Activated CD4-positive, alpha-beta T cell treated with anti-CD3 and anti-CD28 coated beads, Interleukin-2, amount 10 ng/mL, durations not matched to agents 7 days and 5 days (primary cell): ENCODE results near the gene TTLL9. TPM values are rescaled to one million over a fixed set of nuclear protein-coding genes. Genes with fewer than 3 reads are reported as not detected.

Source experiments
- CTCF ChIA-PET: fragments of 350-600 bp; sonication (Branson Sonifier 250); formaldehyde crosslinking; loops from one replicate; lab custom pipeline; 2021; ENCODE audit warnings: antibody characterized with exemption; lab: Charles Lee
- POLR2A ChIA-PET: fragments of 350-600 bp; sonication (Branson Sonifier 250); formaldehyde crosslinking; loops from one replicate; lab custom pipeline; 2021; ENCODE audit warnings: antibody characterized with exemption; lab: Charles Lee
- DNase-seq: peaks from one replicate; pipeline ENCODE4 v3.0.0-alpha.2; 2020
- H3K27ac Mint-ChIP-seq: one replicate; pipeline ENCODE4 v1.8.0; 2021; ENCODE audit warnings: mild to moderate bottlenecking, moderate library complexity, mixed read lengths
- H3K27me3 Mint-ChIP-seq: one replicate; pipeline ENCODE4 v1.8.0; 2021; ENCODE audit warnings: mixed read lengths
- H3K36me3 Mint-ChIP-seq: one replicate; pipeline ENCODE4 v1.8.0; 2021; ENCODE audit warnings: low read depth, mixed read lengths
- H3K4me1 Mint-ChIP-seq: one replicate; pipeline ENCODE4 v1.8.0; 2021; ENCODE audit warnings: mixed read lengths
- H3K4me3 Mint-ChIP-seq: one replicate; pipeline ENCODE4 v1.8.0; 2021; ENCODE audit warnings: mild to moderate bottlenecking, moderate library complexity, mixed read lengths
- H3K9me3 Mint-ChIP-seq: one replicate; pipeline ENCODE4 v1.8.0; 2021; ENCODE audit warnings: mixed read lengths
- total RNA-seq, 2 experiments: library from RNA; stranded (reverse); gene quantifications; one replicate each; pipeline ENCODE4 v1.2.3, GENCODE V29; 2021

TTLL9 gene
- total RNA-seq, 2 experiments from 2014 or later, result not detected

DNA sequence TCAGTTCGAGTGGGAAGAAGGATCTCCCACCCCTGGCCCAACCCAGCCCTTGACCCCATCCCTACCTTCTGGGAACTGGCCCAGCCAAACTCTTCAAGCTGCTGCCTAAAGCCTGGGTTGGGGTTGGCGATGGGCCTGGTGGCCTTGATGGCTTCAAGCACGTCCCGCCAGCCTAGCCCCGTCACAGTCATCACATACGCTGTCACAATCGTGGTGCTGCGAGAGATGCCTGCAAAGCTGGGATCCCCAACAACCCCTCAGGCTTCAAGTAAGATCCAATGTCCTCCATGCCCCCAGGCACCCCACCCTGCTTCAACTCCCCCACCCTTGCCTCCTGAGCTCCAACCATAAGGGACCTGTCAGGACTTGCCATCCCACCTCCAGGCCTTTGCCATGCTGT, 7.9 kb upstream of the TTLL9 start:
- H3K4me3 Mint-ChIP-seq, result no peak overlapping the region

DNA sequence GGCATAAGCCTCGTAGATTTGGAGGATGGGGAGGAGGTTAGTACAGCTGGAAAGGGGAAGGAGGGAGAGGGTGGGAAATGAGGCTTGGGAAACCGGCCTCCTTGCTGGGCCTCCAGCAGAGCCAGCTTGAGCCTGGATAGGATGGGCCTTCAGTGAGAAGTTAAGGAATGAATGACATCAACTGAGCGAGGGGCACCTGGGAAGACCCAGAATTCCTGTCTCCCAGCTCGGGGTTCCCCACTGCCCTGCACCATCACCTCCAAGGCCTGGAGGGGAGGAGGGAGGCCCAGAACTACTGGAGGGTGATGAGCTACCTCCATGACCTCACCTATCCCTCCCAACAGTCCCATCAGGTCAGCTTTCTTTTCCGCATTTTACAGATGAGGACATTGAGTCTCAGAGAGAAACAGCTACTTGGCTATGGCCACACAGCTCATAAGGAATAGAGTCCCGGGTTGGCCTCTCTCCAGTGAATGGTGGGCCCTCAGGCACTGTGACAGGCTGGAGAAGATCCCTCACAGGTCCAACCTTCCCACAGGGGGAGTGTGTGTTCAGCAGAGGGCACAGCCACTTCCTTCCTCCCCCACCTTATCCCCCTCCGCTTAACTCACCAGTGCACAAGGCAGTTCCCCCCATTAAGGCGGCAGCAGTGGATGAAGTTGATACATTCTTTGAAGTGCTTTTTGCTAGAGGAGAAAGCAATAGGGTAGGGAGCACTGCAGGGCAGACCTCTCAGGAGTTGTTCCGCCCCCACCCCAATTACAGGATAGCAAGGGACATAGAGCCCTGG, 6.9 kb upstream of the TTLL9 start:
- ChIA-PET POLR2A (no interaction called here), CTCF (interaction anchor here (0.9 to 1.4 kb wide), 4 partner anchors 11 to 88 kb away, joined by 3 to 4 read pairs (median 3); partner anchors contain the start of gene PDRG1)
- H3K27ac Mint-ChIP-seq, result no peak overlapping the region
- no peaks in the 10 kb centered on the region for H3K36me3 Mint-ChIP-seq
- no peak for DNase-seq
- peaks cover 33% of the 10 kb centered on the region for H3K27me3 Mint-ChIP-seq
- no peaks in the 10 kb centered on the region for H3K9me3 Mint-ChIP-seq
- H3K4me1 Mint-ChIP-seq, result peaks cover 13% of the 10 kb centered on the region
- no peak overlapping the region for H3K4me3 Mint-ChIP-seq

More for the DNA sequence above, 7.9 kb upstream of the TTLL9 start:
- H3K4me1 Mint-ChIP-seq, result peaks cover 17% of the 10 kb centered on the region
- H3K9me3 Mint-ChIP-seq, result no peaks in the 10 kb centered on the region
- no peak for DNase-seq
- H3K36me3 Mint-ChIP-seq, result no peaks in the 10 kb centered on the region
- no peak overlapping the region for H3K27ac Mint-ChIP-seq
- CTCF ChIA-PET, result interaction anchor here (1.3 kb wide), 1 partner anchor 89 kb away, joined by 4 read pairs; the partner anchor contains the start of gene PDRG1
- peaks cover 32% of the 10 kb centered on the region for H3K27me3 Mint-ChIP-seq
- POLR2A ChIA-PET, result no interaction called here

DNA sequence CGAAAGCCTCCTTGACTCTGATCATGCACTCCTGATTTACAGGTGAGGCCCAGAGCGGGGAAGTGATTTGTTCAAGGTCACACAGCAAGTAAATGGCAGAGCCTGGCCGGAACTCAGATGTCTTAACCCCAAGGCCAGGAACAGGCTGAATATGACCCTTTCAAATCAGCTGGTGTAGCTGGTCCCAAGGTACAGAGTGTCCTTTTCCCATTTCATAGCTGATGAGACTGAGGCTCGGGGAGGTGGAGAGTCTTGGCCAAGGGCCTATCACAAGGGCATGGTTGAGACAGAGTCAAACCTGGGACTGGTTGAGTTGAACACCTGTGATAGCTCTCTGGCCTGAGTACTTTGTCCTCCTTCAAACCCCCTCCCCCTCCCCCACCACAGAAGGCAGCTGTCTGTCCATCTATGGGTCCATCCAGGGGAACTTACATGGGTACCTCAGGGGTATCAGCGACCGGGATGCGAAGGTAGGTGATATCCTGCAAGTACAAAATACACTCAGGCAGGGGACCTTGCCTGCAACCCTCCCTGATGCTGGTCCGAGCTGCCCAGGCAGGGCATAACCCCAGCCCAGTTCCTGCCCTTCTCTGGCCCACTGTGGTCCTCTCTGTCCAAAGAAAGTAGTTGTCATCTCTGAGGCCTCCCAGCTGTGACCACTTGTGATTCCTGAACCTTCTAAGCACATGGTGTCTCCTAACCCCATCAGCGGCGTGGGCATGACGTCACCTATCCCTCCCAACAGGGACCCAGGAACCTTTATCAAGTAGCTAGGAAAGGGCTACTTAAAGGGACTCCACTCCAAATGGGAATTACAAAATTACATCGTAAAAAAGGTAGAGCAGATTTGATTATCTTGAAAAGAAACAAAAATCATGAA, 5.7 kb upstream of the TTLL9 start:
- Mint-ChIP-seq H3K36me3 (no peaks in the 10 kb centered on the region), H3K27ac (no peak overlapping the region), H3K27me3 (peaks cover 38% of the 10 kb centered on the region), H3K4me3 (no peak overlapping the region), H3K4me1 (peaks cover 9% of the 10 kb centered on the region), H3K9me3 (no peaks in the 10 kb centered on the region)
- POLR2A ChIA-PET, result no interaction called here
- CTCF ChIA-PET, result interaction anchor here (1.1 to 1.4 kb wide), 2 partner anchors 12 to 14 kb away, joined by 3 read pairs; no protein-coding TSS in a partner anchor
- no peak for DNase-seq

DNA sequence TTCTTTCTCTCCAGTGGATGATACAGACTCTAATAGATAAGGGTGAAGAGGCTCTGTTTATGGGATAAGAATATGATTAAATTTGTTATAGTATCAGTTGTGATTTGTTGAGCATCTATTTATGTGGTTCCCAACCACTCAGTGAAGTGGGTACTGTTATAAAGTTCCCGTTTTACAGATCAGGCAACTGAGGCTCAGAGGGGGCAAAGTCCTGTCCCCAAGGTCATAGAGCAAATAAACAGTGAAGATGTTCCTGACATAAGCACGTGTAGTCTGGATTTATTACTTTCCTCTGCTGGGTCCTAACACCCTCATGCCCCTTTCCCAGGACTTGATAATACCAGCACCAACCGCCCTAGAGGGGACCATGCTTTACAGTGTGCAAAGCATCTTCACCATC, 4.2 kb upstream of the TTLL9 start:
- Mint-ChIP-seq H3K27me3 (peaks cover 36% of the 10 kb centered on the region), H3K4me1 (peaks cover 16% of the 10 kb centered on the region), H3K9me3 (no peaks in the 10 kb centered on the region), H3K27ac (no peak overlapping the region), H3K4me3 (no peak overlapping the region), H3K36me3 (no peaks in the 10 kb centered on the region)
- POLR2A ChIA-PET, result no interaction called here
- CTCF ChIA-PET, result no interaction called here
- DNase-seq, result no peak

DNA sequence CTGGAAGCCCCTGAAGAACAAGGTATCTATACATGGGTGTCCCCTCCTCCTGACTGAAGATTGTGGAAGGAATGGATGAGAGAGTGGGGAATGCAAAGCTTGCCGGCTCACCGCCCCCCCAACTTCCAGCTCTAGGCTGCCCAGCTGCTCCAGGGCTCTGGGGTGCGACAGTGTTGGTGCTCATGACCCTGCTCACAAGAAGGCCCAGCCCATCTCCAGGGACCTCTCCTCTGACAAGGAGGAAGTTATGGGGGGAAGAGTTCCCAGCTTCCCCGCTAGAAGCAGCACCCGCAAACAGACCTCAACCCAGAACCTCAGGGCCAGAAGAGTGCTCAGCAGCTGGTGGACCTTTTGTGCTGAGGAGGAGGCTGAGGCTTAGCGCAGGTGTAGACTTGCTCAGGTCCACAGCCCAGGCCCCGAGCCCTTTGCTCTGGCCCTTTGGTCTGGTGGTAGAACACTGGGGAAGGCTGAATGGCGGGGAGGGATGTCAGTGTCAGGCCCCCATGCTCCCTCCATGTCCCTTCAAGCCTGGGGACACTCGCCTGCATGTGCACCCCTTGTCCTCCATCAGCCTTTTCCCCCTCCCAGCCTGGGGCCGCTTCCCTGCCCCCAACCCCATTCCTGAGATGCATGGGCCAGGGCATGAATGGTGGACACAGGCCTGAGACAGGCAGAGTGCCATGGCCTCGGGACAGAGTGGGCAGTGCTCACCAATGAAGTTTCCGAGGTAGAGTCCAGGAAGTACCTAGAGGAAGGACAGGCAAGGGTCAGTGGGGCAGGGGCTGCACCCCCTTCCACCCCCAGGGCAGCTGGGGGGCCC, 1.4 kb upstream of the TTLL9 start:
- no peak overlapping the region for H3K4me3 Mint-ChIP-seq
- no peaks in the 10 kb centered on the region for H3K9me3 Mint-ChIP-seq
- peaks cover 48% of the 10 kb centered on the region for H3K27me3 Mint-ChIP-seq
- ChIA-PET POLR2A (no interaction called here), CTCF (interaction anchor here (1.0 kb wide), 1 partner anchor 162 kb away, joined by 3 read pairs; no protein-coding TSS in a partner anchor)
- H3K27ac Mint-ChIP-seq, result no peak overlapping the region
- H3K36me3 Mint-ChIP-seq, result no peaks in the 10 kb centered on the region
- no peak for DNase-seq
- peaks cover 11% of the 10 kb centered on the region for H3K4me1 Mint-ChIP-seq

DNA sequence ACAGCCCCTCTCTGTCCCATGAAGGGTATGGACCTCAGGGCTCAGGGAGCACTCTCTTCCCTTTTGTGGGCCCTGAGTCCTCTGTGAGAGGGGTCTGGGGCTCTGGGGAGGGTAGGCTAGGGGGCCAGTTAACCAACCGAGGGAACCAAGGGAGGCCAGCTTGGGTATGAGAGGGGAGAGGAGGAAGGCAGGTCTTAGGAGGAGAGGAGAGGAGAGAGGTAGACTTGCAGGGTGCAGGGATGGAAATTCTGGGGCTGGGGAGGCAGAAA, 827 bp upstream of the TTLL9 start:
- ChIA-PET POLR2A (no interaction called here), CTCF (interaction anchor here (1.0 to 1.5 kb wide), 2 partner anchors 81 to 162 kb away, joined by 3 read pairs; no protein-coding TSS in a partner anchor)
- H3K27me3 Mint-ChIP-seq, result peaks cover 51% of the 10 kb centered on the region
- H3K27ac Mint-ChIP-seq, result no peak overlapping the region
- peak overlapping the region; percentile 53 for H3K4me3 Mint-ChIP-seq
- no peak for DNase-seq
- peaks cover 11% of the 10 kb centered on the region for H3K4me1 Mint-ChIP-seq
- H3K36me3 Mint-ChIP-seq, result no peaks in the 10 kb centered on the region
- H3K9me3 Mint-ChIP-seq, result no peaks in the 10 kb centered on the region

DNA sequence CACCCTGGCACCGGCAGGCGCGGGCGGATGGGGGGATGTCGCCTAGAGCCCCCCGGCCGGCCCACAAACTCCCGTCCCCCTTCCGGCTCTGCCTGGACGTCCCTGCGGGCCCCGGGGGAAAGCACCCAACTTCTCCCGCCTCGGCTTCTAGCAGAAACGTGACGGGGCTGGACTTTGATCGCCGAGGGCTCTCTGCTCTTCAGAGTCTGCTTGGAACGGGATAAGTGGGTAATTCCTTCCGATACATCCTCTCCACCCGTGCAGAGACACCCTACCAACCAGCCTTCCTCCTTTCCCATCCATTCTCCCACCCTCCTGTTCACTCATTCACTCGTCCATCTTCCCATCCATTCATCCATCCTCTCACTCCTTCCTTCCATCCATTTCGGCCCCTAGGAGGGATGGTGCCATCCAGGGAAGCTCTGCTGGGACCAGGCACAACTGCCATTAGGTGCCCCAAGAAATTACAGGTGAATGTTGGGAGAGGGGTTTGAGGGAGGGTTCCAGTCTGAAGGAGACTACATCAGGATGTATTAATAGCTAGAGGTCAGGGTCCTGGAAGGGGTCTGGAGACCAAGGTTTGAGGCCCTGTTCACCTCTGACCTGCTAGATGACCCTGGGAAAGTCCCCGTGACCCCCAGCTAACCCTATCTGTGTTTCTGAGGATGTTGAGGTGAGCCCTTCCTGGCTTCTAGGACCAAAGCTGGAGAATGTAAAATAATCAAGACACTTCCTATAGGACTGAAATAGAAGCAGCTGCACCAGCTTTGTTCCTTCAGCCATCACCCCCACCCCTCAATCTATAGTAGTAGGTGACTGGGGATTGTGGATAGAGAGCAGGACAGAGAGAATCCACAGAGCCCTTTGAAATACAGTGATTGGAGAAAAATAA, 538 bp downstream of the TTLL9 start:
- H3K4me1 Mint-ChIP-seq, result peaks cover 11% of the 10 kb centered on the region
- ChIA-PET CTCF (interaction anchor here (0.8 to 1.5 kb wide), 2 partner anchors 9 to 80 kb away, joined by 3 read pairs; no protein-coding TSS in a partner anchor), POLR2A (no interaction called here)

DNA sequence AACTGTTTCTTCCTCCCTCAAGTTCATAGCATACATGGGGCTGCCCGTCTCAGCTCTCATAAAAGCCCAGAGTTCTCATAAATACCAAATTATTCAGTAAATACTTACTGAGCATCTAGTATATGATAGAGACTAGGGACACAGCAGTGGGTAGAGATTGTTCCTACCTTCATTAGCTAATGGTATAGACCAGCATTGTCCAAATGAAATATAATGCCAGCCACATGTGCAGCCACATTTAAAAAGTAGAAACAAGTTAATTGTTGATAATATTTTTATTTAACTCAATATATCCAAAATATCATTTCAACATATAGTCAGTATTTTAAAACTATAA, 1.2 kb downstream of the TTLL9 start:
- H3K4me3 Mint-ChIP-seq, result no peak overlapping the region
- POLR2A ChIA-PET, result no interaction called here
- peaks cover 62% of the 10 kb centered on the region for H3K27me3 Mint-ChIP-seq
- no peak for DNase-seq
- no peaks in the 10 kb centered on the region for H3K36me3 Mint-ChIP-seq
- no peak overlapping the region for H3K27ac Mint-ChIP-seq
- H3K9me3 Mint-ChIP-seq, result no peaks in the 10 kb centered on the region
- H3K4me1 Mint-ChIP-seq, result peaks cover 11% of the 10 kb centered on the region
- CTCF ChIA-PET, result no interaction called here

More for the DNA sequence above, 538 bp downstream of the TTLL9 start:
- Mint-ChIP-seq H3K36me3 (no peaks in the 10 kb centered on the region), H3K9me3 (no peaks in the 10 kb centered on the region), H3K27me3 (peaks cover 59% of the 10 kb centered on the region), H3K27ac (no peak overlapping the region), H3K4me3 (no peak overlapping the region)
- no peak for DNase-seq

DNA sequence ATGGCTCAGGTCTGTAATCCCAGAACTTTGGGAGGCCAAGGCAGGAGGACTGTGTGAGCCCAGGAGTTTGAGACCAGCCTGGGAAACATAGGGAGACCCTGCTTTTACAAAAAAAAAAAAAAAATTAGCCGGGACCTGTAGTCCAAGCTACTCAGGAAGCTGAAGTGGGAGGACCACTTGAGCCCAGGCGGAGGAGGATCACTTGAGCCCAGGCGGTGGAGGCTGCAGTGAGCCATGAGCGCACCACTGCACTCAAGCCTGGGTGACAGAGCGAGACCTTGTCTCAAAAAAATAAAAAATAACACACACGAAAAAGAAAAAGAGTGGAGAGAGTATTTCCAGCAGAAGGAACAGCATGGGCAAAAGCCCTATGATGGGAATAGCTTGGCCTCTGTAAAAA, 2.0 kb downstream of the TTLL9 start:
- peaks cover 67% of the 10 kb centered on the region for H3K27me3 Mint-ChIP-seq
- no peak for DNase-seq
- no peak overlapping the region for H3K4me3 Mint-ChIP-seq
- no peaks in the 10 kb centered on the region for H3K36me3 Mint-ChIP-seq
- POLR2A ChIA-PET, result no interaction called here
- H3K4me1 Mint-ChIP-seq, result peaks cover 11% of the 10 kb centered on the region
- CTCF ChIA-PET, result interaction anchor here (0.5 to 0.6 kb wide), 2 partner anchors 654 to 1435 kb away, joined by 4 to 5 read pairs; no protein-coding TSS in a partner anchor
- H3K27ac Mint-ChIP-seq, result no peak overlapping the region
- H3K9me3 Mint-ChIP-seq, result no peaks in the 10 kb centered on the region

DNA sequence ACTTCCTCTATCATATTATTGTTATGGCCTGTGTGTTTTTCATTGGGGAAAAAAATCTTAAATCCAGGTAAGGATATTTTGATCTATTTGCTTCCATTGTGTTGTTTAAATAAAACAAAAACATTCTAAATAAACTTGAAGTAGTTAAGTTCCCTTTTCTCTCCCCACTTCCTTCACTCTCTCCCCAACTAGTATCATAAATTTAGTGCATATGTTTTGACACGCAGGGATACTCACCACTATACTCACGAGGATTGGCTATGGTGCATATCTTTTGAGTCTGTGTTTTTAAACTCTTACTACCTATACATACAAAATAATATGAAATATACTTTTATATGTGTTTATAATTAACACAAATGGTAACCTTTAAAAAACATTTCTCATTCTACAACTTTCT, 5.2 kb downstream of the TTLL9 start:
- no peaks in the 10 kb centered on the region for H3K9me3 Mint-ChIP-seq
- POLR2A ChIA-PET, result no interaction called here
- H3K4me1 Mint-ChIP-seq, result peaks cover 16% of the 10 kb centered on the region
- H3K4me3 Mint-ChIP-seq, result no peak overlapping the region
- no peak overlapping the region for H3K27ac Mint-ChIP-seq
- DNase-seq, result no peak
- peaks cover 3% of the 10 kb centered on the region for H3K36me3 Mint-ChIP-seq
- peaks cover 69% of the 10 kb centered on the region for H3K27me3 Mint-ChIP-seq
- CTCF ChIA-PET, result no interaction called here

DNA sequence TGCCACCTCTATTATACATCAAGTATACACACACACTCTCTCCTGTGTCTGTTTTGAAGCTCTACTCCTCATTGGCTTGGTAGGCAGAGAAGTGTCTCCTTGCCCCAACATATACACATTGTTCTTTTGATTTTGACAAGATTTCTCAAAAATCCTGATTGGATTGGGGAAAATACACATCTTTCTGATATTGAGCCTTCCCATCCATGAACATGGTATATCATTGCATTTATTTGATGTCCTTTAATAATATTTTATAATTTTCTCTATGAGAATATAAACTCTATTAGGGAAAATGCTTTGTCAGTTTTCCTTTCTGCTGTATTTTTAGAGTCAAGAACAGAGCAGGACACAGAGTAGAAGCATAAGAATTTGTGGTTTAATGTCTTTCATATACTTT, 7.2 kb downstream of the TTLL9 start:
- Mint-ChIP-seq H3K27ac (no peak overlapping the region), H3K9me3 (no peaks in the 10 kb centered on the region), H3K4me1 (peaks cover 17% of the 10 kb centered on the region), H3K36me3 (peaks cover 3% of the 10 kb centered on the region), H3K27me3 (peaks cover 57% of the 10 kb centered on the region), H3K4me3 (no peak overlapping the region)
- ChIA-PET POLR2A (no interaction called here), CTCF (interaction anchor here (3.1 kb wide), 1 partner anchor 75 kb away, joined by 10 read pairs; the partner anchor contains the start of gene PDRG1)
- no peak for DNase-seq
